ENCODE data around the gene MFSD11.

GRCh38 chr17:76725580-76726230 is 12.2 kb upstream of the MFSD11 start:
- TF ChIP-seq POLR2A (IDR thresholded peaks at IDR 0.05; ENCODE audit: low read depth, low read length) (no peak), CTCF (IDR thresholded peaks at IDR 0.05; ENCODE audit: extremely low read depth in 1 of 2, insufficient read depth in 1 of 2, low read depth in 1 of 2, low read length in 2 of 2) (no peak)
